ENCODE measurements around the gene RNF208.

Gene RNF208

DNA sequence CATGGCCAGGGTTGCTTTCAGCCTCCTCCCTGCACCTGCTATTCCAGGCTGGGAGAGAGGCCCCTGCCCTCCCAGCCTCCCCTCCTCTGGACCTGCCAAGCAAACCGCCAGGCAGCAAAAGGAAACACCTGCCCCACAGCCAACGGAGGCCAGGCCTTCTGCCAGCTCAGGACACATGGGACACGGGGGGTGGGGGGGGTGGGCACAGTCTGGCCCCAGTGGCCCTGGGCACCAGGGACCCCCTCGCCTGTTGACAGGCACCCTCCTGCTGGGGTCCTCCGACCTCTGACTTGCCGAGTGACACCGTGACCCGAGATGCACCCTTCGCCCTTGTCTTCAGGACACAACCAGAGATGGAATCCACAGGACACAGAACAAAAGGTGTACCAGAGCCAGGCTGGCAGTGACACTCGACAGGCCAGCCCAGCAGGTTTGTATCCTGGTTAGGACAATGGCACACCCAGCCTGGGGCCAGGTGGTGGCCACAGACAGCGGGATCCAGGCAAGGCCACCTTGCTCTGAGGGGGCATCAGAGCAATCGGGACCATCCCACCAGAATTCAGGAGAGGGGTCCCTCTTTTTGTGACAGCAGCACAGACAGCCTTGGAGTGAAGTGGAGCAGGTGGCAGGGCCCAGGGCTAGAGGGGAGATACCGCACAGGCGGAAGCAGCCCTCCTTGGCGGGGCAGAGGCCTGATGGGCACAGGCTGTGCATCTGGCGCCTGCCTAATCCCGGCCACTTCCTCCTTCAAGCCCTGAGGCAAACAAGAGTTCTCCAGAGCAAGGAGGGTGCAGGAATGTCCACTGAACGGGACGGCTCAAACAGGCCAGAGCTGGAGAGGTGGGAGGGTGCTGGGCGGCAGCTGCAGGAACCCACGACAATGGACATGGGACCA is 48.9 kb downstream of the RNF208 start:
- no peak for DNase-seq

DNA sequence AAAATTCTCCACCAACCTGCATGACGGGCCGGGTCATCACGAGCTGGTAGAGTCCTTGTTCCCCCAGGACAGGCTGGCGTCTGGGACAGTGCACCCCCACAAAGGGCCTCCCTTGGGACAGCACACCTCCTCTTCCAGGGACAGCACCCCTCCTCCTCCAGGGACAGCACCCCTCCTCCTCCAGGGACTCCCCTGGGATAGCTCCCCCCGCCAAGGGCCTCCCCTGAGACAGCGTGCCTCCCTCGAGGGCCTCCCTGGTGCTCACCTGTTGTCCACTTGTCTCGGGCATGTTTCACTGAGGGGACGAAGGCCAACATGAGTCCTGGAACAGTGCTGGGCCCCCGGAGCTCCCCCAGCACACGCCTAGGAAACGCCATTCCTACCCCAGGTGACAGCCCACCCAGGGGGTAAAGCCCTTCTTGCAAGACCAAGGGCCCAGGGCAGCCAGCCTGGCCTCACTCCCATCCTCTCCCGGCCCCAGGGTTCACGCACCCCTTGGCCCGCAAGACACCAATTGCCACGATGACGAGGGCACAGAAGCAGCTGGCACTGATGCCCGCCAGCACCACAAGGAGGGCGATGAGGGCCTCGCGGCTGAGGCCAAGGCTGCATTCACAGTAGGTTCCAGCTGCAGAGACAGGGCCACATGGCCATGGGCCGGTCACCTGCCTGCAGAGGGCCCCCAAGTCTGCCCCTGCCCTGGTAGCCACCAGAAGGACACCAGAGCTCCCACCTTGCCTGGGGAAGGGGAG is 50.7 kb downstream of the RNF208 start:
- DNase-seq = no peak

DNA sequence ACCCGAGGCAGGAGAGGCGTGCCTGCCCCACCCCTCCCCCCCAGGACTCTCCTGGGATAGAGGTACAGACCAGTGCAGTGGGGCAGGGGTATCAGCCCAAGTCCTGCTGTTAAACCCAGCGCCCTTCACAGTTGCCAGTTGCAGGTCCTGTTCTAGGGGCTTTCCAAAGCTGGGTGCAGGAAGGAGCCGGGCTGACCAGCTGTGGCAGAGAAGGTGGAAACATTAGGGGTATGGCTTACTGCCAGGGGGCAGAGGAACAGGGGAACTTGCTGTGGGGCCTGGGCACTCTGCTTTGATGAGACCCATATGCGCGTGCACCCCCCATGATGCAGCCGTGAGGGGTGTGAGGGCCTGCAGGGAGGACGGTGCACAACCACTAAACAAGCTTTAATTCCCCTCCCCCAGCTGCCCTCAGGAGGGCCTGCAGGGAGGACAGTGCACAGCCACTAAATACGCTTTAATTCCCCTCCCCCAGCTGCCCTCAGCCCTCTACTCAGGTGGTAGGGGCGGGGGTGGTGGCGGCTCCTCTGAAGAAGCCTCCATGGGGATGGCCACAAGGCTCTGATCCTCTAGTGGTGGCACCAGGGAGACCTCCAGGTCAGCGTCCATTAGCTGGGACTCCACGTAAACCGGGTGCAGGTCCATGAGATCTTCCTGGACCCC is 51.4 kb downstream of the RNF208 start:
- DNase-seq = no peak
